Gastrocnemius medialis (tissue), 4 donors: ENCODE data around the gene NR4A1.

Experiments
- CTCF ChIP-seq, 5 experiments: fragments of 450-650 bp in 3 of 5; fragments of 200-600 bp in 2 of 5; sonication (generic) in 2 of 5; IDR thresholded peaks in 4 of 5; conservative IDR thresholded peaks in 1 of 5; 1 replicate in 4 of 5; 2 replicates in 1 of 5; pipeline ENCODE4 v1.5.1; 2016 to 2019; ENCODE audit warnings: antibody characterized with exemption in 5 of 5, mild to moderate bottlenecking in 3 of 5, moderate library complexity in 3 of 5
- POLR2A ChIP-seq, 2 donors: fragments of 450-650 bp; IDR thresholded peaks; one replicate each; pipeline ENCODE4 v1.6.1; 2017; ENCODE audit warnings: antibody characterized with exemption in 2 of 2, mild to moderate bottlenecking in 2 of 2, moderate library complexity in 2 of 2

DNA sequence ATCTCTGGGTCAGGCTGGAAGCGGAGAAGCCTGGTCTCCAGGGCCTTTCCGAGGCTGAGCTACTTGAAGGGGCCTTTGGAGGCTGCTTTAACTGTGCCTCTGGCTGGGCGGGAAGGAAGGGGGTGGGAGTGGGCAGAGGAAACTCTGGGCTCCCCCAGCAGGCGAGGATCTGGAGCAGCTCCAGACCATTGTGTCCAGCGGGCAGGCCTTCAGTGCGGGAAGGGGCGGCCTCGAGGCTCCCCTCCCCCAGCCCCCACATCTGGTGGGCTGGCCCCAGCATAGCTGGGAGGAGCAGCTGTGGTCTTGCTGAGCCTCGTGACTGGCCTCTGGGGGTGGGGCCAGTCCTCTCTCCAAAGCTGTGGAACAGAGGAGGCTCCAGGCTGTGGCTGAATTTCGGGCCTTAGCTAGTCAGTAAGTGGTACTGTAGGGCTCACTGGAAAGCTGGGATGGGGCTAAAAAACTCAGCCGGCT, 41.1 kb upstream of the NR4A1 start:
- TF ChIP-seq CTCF (IDR thresholded peaks at IDR 0.05 in 4 of 5, conservative IDR thresholded peaks at IDR 0.05 in 1 of 5) (no peak), POLR2A (IDR thresholded peaks at IDR 0.05) (no peak)
